ENCODE results near the gene TPRG1L. TPM values are rescaled to one million over a fixed set of nuclear protein-coding genes. Genes with fewer than 3 reads are reported as not detected.

The TPRG1L gene
- total RNA-seq, 1 experiment from 2014 or later, result 19.2 TPM

GRCh38 chr1:3651930-3652547, 27.2 kb downstream of the TPRG1L start, which contains the start of gene TP73:
Gene TP73, plus strand, starts transcription at chr1:3652516. Its CDS starts 29,850 bp downstream, at chr1:3682366.
- DNase-seq (ENCODE audit: low spot score), result peak; percentile 45
- in situ Hi-C loops (cut with HindIII; ENCODE audit: low sequenced_read_pairs), result no loop called here

- in situ Hi-C loops (cut with HindIII; ENCODE audit: low sequenced_read_pairs), result no loop called here
- peak; percentile 44 for DNase-seq (ENCODE audit: low spot score)
These were observed 27.9 kb downstream of the TPRG1L start for GRCh38 chr1:3652548-3653285.

GRCh38 chr1:3653286-3653618, 28.4 kb downstream of the TPRG1L start:
- in situ Hi-C loops (cut with HindIII; ENCODE audit: low sequenced_read_pairs), result no loop called here
- DNase-seq (ENCODE audit: low spot score), result peak; percentile 35

- no peak for DNase-seq (ENCODE audit: low spot score)
- in situ Hi-C loops (cut with HindIII; ENCODE audit: low sequenced_read_pairs), result no loop called here
These were observed 29.9 kb downstream of the TPRG1L start for GRCh38 chr1:3654549-3655281.

GRCh38 chr1:3656450-3657095, 31.8 kb downstream of the TPRG1L start:
- in situ Hi-C loops (cut with HindIII; ENCODE audit: low sequenced_read_pairs), result no loop called here
- DNase-seq (ENCODE audit: low spot score), result no peak

- in situ Hi-C loops (cut with HindIII; ENCODE audit: low sequenced_read_pairs), result no loop called here
- DNase-seq (ENCODE audit: low spot score), result no peak
These were observed 32.3 kb downstream of the TPRG1L start for GRCh38 chr1:3657096-3657475.

GRCh38 chr1:3657578-3658230, 32.9 kb downstream of the TPRG1L start:
- in situ Hi-C loops (cut with HindIII; ENCODE audit: low sequenced_read_pairs), result no loop called here
- no peak for DNase-seq (ENCODE audit: low spot score)

DNA sequence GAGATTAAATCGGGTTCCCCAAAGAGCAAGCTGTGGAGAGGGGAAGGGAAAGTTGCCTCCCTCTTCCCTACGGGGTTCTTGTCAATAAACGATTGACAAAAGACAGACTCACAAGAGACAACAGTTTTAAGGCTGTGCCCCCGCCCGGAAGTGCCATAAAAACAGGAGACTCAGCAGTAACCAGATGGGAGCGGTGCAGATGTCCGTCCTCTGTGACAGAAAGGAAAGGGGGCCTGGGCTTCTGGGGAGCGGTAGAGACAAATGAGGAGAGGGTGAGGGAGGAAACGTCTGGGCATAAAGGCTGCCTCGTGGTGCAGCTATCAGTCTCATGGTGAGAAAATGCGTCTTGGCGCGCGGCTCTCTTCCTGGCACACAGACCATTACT, 33.4 kb downstream of the TPRG1L start:
- DNase-seq (ENCODE audit: low spot score), result no peak
- in situ Hi-C loops (cut with HindIII; ENCODE audit: low sequenced_read_pairs), result no loop called here

- no peak for DNase-seq (ENCODE audit: low spot score)
- in situ Hi-C loops (cut with HindIII; ENCODE audit: low sequenced_read_pairs), result no loop called here
These were observed 34.3 kb downstream of the TPRG1L start for GRCh38 chr1:3659093-3659492.

DNA sequence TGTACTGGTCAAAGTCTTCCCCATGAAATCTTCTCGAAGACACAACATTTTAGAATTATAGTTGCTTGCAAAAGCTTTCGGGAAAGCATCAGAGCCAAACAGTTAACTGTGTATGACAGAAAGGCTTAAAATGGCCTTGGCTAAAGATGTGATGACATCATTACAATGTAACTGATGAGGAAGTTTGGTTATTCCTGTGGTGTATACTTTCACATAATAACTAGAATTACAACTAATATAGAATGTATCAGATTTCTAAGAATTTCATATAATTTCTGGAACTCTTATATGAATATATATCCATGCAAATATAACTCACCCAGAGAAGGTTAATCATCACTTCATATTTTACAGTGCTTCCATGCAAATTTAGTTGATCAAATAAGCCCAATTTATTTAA, 35.9 kb downstream of the TPRG1L start:
- no peak for DNase-seq (ENCODE audit: low spot score)
- in situ Hi-C loops (cut with HindIII; ENCODE audit: low sequenced_read_pairs), result no loop called here

- in situ Hi-C loops (cut with HindIII; ENCODE audit: low sequenced_read_pairs), result no loop called here
- no peak for DNase-seq (ENCODE audit: low spot score)
These were observed 36.8 kb downstream of the TPRG1L start for GRCh38 chr1:3661631-3662030.

DNA sequence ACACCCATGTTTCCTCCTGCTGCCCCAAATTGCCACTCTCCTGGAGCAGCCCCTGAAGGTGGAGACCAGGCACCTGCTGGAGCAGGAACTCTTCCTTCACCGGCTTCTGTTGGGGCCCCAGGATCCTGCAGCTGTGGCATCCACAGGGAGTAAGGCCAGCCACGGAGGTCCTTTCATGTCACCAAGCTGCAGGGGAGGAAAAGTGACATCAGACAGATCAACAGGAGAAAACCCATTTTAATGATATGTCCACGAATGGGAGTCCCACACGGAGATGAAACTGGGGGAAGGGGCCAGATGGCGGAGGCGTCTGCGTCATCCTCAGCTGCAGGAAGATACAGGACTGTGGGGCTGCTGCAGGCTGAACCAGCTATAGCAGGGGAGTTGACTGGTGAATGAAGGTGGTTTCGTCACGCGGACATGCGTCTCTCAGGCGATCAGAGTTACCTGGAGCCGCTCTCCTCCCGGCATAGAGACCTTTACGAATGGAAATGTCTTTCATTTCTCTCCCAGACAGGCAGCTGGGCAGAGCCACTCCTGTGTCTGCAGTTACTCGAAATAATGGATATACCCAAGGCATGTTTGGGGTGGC, 37.4 kb downstream of the TPRG1L start:
- in situ Hi-C loops (cut with HindIII; ENCODE audit: low sequenced_read_pairs), result no loop called here
- DNase-seq (ENCODE audit: low spot score), result no peak

DNA sequence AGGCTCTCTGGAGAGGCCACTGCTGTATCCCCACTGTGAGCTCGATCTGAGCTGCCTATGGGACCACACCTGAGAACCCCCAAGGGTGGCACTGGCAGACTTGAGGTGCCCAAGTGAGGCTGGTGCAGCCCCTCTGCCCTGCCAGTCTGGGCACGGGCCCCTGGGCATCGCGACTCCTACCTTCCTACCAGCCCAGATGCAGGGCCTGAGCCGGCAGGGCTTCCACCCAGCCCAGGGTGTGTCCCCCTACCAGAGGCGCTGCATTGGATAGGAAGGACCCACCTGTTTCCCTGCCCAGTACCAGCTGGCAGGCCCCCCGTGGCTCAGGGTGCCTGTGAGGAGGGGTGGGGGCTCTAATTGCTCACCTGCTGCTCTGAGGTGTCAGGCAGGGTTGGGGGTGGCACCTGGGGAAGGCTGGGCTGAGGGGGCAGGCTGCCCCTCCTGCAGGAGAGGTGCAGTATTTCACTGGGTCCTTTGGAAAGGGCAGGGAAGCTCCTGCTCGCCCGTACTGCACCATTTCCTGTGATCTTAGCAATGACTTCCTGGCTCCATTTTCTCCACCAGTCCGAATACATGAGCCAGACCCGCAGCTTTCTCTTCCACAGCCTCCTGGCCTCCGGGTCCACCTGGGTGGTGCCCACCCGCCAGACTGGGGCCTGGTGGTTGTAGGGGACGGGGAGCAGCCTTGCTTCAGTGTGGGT, 39.3 kb downstream of the TPRG1L start:
- DNase-seq (ENCODE audit: low spot score), result no peak

DNA sequence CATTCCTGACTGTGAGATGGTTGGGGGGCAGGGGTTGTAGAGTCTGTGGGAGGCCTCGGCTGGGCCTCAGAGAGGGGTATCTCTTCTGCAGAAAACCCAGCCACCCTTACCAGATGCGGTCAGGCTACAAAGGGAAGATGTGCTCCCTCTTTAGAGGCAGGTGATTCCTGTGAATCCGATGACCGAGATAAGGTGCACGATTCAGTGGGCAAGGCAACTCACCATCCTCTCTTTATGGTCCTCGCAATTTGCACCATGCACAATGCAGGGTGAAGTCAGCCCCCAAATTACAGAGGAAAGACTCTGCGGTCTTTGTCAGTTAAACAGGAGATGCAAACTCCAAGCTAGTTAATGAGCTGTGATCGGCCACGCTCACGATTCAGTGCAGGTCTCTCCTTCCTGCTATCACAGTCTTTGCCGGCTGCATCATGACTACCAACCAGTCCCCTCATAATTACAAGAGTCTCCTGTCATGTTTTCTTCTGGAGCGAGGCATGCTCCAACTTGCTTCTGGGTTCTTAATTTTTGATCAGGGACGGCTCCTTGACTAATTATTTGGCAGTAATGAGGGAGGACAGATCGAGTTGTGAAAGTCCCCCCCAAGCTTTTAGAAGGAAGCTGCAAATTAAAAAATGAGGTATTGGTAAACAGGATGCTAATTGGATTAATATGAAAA, 40.0 kb downstream of the TPRG1L start:
- DNase-seq (ENCODE audit: low spot score), result no peak
- in situ Hi-C loops (cut with HindIII; ENCODE audit: low sequenced_read_pairs), result no loop called here

More for the DNA sequence above, 39.3 kb downstream of the TPRG1L start:
- in situ Hi-C loops (cut with HindIII; ENCODE audit: low sequenced_read_pairs), result no loop called here

- no peak for DNase-seq (ENCODE audit: low spot score)
- in situ Hi-C loops (cut with HindIII; ENCODE audit: low sequenced_read_pairs), result no loop called here
These were observed 43.3 kb downstream of the TPRG1L start for GRCh38 chr1:3668148-3668547.

GRCh38 chr1:3668585-3669300, 43.9 kb downstream of the TPRG1L start:
- peak; percentile 88 for DNase-seq (ENCODE audit: low spot score)
- in situ Hi-C loops (cut with HindIII; ENCODE audit: low sequenced_read_pairs), result no loop called here

DNA sequence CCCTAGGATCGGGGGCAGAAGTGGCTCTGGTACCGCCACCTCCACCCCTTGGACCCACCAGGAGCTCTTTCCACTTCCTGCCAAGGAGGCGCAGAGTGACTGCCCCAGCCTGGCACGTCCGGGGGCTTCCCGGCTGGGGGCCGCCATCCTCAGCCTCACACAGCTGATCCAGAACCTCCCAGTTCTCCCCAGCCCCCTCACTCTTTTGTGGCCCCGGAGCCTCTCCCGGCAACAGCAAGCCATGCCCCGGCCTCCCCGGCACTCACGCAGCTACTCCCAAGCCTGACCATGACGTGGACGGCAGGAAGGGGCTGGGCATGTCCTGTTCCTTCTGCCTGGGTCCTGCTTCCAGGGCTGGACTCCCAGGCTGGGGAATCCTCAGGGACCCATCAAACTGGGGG, 44.6 kb downstream of the TPRG1L start:
- in situ Hi-C loops (cut with HindIII; ENCODE audit: low sequenced_read_pairs), result no loop called here
- no peak for DNase-seq (ENCODE audit: low spot score)

Data from G401 (cell line).